Measurements from ENCODE around the gene C10orf88.

The C10orf88 gene

DNA sequence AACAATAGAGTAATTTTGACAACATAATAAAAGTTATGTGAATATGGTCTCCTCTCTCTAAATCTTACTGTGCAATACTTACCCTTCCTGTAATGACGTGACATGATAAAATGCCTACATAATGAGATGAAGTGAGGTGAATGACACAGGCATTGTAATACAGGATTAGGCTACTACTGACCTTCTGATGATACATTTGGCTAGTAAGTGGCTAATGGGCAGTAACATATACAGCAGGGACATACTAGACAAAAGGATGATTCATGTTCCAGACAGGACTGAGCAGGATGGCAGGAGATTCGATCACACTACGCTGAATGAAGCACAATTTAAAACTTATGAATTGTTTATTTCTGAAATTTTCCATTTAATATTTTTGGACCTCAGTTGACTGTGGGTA lies 4.7 kb downstream of the C10orf88 start:
- TF ChIP-seq CTCF (IDR thresholded peaks at IDR 0.05; ENCODE audit: low read depth, low read length), result no peak
- H3K4me3 ChIP-seq (ENCODE audit: low read depth, low read length), result no peak overlapping the region
- DNase-seq (ENCODE audit: low read depth, low spot score), result no peak
- in situ Hi-C loops (cut with HindIII; ENCODE audit: low sequenced_read_pairs), result no loop called here

DNA sequence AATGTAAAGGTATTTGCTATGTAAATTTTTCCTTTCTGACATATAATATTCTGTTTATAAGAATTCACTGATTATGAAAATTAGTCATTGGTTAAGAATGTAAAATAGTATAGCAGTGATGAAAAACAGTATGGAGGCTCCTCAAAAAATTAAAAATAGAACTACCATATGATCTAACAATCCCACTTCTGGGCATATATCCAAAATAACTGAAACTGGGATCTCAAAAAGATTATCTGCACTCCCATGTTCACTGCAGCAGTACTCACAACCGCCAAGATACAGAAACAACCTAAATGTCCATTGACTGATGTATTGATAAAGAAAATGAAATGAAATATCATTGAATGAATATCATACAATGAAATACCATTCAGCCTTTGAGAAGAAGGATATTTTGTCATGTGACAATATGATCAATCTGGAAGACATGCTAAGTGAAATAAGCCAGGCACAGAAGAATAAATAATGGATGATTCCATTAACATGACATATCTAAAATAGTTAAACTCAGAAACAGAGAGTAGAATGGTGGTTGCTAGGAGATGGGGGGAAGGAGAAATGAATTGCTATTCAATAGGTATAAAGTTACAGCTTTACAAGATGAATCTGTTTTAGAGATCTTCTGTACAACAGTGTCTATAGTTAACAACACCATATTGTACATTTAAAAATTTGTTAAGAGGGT lies 14.0 kb downstream of the C10orf88 start:
- H3K4me3 ChIP-seq (ENCODE audit: low read depth, low read length), result no peak overlapping the region
- TF ChIP-seq CTCF (IDR thresholded peaks at IDR 0.05; ENCODE audit: low read depth, low read length), result no peak
- peak; percentile 71 for DNase-seq (ENCODE audit: low read depth, low spot score)
- in situ Hi-C loops (cut with HindIII; ENCODE audit: low sequenced_read_pairs), result no loop called here

DNA sequence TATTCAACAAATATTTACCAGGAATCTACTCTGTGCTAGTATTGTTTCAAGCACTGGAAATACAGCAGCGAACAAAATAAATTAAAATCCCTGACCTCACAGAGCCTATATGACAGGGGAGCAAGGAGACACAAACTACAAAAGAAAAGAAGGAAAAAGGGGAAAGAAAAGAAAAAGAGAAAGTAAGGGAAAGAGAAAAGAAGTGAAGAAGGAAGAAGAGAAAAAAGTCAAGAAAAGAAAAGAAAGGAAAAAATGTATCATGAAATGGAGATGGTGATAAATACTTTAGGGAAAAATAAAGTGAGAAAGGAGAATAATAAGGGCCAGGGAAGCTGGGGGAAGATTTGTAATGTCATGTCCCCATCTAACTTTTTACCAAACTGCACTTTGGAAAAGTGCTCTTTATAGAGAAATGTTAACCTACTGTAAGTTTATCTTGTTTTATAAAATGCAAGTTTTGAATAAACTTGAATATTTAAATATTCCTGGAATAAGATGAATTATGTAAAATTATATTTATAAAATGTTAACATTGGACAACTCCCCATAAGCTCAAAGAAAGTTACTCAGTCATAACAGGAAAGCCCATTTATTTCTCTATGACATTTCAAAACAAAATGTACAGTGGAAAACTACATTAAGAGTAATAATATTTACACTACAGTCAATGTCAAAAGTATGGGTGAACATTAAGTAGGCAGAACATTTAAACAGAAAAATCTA lies 14.7 kb downstream of the C10orf88 start:
- DNase-seq (ENCODE audit: low read depth, low spot score), result no peak
- no peak overlapping the region for H3K4me3 ChIP-seq (ENCODE audit: low read depth, low read length)
- in situ Hi-C loops (cut with HindIII; ENCODE audit: low sequenced_read_pairs), result no loop called here
- no peak for TF ChIP-seq CTCF (IDR thresholded peaks at IDR 0.05; ENCODE audit: low read depth, low read length)

GRCh38 chr10:122931088-122931906 lies 22.7 kb downstream of the C10orf88 start:
- no peak for DNase-seq (ENCODE audit: low read depth, low spot score)
- TF ChIP-seq CTCF (IDR thresholded peaks at IDR 0.05; ENCODE audit: low read depth, low read length), result no peak
- in situ Hi-C loops (cut with HindIII; ENCODE audit: low sequenced_read_pairs), result no loop called here
- H3K4me3 ChIP-seq (ENCODE audit: low read depth, low read length), result no peak overlapping the region

- DNase-seq (ENCODE audit: low read depth, low spot score), result no peak
- in situ Hi-C loops (cut with HindIII; ENCODE audit: low sequenced_read_pairs), result no loop called here
- TF ChIP-seq CTCF (IDR thresholded peaks at IDR 0.05; ENCODE audit: low read depth, low read length), result no peak
- H3K4me3 ChIP-seq (ENCODE audit: low read depth, low read length), result no peak overlapping the region
Measured at GRCh38 chr10:122930140-122930539, 23.9 kb downstream of the C10orf88 start.

GRCh38 chr10:122915700-122916099 lies 38.3 kb downstream of the C10orf88 start:
- H3K4me3 ChIP-seq (ENCODE audit: low read depth, low read length), result no peak overlapping the region
- TF ChIP-seq CTCF (IDR thresholded peaks at IDR 0.05; ENCODE audit: low read depth, low read length), result no peak
- no peak for DNase-seq (ENCODE audit: low read depth, low spot score)
- in situ Hi-C loops (cut with HindIII; ENCODE audit: low sequenced_read_pairs), result no loop called here
